Nasal cavity respiratory epithelium epithelial cell of viscerocranial mucosa (primary cell): ENCODE data around the gene RIBC1. TPM values are rescaled to one million over a fixed set of nuclear protein-coding genes. Genes with fewer than 3 reads are reported as not detected.

ENCODE experiments used
- total RNA-seq: library from RNA; depleted of rRNA; stranded (reverse); fragments of >200 nt; gene quantifications from 2 replicates; pipeline ENCODE4 v1.2.3, GENCODE V29; 2014

Gene RIBC1
- total RNA-seq: 0.34 and 0.50 TPM in 2 replicates

DNA sequence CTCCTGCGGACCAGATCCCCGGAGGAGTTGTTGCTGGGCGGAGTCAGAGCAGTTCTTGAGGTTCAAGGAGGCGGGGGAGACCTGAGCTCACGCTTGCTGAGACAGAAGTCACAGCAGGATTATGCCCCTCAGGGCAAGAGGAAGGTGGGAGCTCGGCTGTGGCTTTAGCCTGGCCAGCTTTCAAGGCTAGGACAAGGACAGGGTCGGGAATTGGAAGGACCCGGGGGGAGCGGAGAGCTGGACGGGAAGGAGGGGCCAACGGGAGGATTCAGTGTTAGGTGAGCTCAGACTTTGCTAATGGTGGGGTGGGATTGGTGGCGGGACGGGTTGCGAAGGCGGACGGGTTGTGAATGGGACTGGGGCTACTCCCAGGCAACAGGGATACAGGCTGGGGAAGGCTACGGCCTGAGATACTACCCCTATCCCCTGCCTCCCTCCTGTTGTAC is at the start of gene RIBC1:
Gene RIBC1, plus strand, starts transcription at position 13 of the 446 bp plus-strand sequence. CDS start 3,404 bp downstream, outside the sequence.

DNA sequence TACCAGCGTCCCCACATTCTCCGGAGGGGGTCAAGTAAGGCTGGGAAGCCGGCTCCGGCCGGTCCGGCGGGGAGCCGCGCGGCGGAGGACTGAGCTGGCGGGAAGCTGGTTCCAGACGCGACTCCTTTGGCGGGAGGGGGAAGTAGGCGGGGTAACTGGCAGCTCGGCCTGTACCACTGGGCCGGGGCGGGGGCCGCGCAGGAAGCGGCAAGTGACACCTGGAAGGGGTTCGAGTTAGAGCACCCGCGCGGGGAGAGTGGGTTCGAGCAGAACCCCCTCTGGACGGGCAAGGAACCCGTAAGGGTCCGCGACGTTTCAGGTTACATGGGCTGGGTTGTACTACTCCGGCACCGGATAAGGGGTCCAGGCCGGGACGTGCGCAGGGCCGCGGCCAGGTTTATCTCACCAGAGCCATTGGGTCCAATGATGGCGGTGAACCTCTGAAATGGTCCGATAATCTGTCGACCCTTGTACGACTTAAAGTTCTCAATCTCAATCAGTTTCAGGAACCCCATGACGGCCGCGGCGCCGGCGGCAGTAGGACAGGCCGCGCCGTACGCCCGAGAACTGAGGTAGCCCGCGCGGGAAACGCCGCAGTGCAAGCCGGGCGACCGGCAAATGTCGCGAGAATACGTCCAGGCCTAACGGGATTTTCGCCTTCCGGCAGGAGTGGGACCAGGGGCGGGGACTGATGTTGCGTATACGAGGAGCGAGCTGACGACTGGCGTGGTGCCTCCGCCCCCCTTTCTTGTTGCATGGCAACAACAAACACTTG is 400 bp upstream of the RIBC1 start, which contains the start of gene SMC1A:
Gene SMC1A, minus strand, starts transcription at position 569 of the 775 bp plus-strand sequence. Its CDS starts 54 bp downstream, at position 515.

DNA sequence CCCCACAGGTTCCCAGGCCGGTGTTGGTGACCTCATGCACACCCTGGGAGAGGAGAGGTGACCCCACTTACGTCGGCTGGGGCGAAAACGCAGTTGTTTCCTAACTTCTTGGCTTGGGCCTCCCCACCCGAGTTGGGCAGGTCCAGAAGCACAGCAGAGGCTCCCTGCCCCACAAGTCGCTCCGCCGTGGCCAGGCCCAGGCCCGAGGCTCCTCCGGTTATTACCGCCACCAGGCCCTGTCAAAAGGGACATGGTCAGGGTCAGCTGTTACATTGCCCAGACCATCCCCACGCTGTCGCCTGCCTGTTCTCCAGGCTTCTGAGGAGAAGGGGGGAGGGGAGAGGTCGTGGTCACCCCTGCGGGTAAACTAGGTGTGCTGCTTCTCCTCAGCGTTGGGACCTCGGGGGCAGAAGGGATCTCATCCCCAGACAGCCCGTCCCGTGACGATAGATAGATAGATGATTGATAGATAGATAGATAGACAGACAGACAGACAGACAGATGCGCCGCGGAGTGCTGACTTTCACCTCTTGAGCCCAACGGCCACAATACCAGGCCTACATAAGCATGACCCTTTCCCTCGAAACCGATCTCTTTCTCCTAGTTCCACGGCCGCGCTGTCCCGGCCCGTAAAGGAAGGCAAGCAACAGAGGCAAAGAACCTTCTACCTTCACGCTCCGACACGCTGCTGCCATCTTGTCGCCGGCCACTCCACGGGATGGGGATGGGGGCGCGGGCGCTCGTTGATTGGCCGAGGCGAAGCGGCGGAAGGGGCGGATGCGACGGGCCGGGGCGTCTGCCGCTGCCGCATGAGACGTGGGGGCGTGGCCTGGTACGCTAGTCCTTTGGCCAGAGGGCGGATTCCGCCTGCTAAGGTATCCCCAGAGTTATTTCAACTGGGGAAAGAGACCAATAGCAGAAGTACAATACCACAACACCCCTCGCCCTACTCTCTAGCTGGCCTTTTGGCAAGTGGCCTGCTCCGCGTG is 11.3 kb downstream of the RIBC1 start, which contains the start of gene HSD17B10:
Gene HSD17B10, minus strand, starts transcription at position 720 of the 989 bp plus-strand sequence. Its CDS starts 25 bp downstream, at position 695.

Other genes with a start within 250 kb of the RIBC1 start
- 104 and 185 TPM in 2 replicates for gene KDM5C, start 197.7 kb upstream of the RIBC1 start, total RNA-seq
- 2.7 and 10.8 TPM in 2 replicates for gene IQSEC2, start 141.3 kb upstream of the RIBC1 start, total RNA-seq
- gene SMC1A, start 219 bp upstream of the RIBC1 start, total RNA-seq: 7.9 and 31.2 TPM in 2 replicates
- gene HSD17B10, start 11.5 kb downstream of the RIBC1 start, total RNA-seq: 46.1 and 49.6 TPM in 2 replicates